HG03045 (cell line): ENCODE data around the gene FURIN.
"Not testable (repeated sequence)": the region's sequence is repeated elsewhere in the genome, so short reads cannot be mapped to it uniquely, and the experiment has no call there.

Experiments used
- ATAC-seq: cut with Tn5 transposase; IDR thresholded peaks from one replicate; pipeline ENCODE4 v1.9.1; 2021; ENCODE audit warnings: mild to moderate bottlenecking, moderate library complexity; ENCODE audit not compliant: unreplicated experiment

Gene FURIN

GRCh38 chr15:90914305-90915080 lies 46.1 kb downstream of the FURIN start:
- no peak for ATAC-seq

- no peak for ATAC-seq
These were observed 46.9 kb downstream of the FURIN start for GRCh38 chr15:90915216-90915807.

- no peak for ATAC-seq
These were observed 47.5 kb downstream of the FURIN start for GRCh38 chr15:90915808-90916440.

- ATAC-seq: no peak
These were observed 48.1 kb downstream of the FURIN start for GRCh38 chr15:90916461-90916860.

- no peak for ATAC-seq
These were observed 49.2 kb downstream of the FURIN start for GRCh38 chr15:90917569-90917968.

GRCh38 chr15:90918034-90918788 lies 49.8 kb downstream of the FURIN start:
- ATAC-seq: no peak

- ATAC-seq: no peak
These were observed 50.4 kb downstream of the FURIN start for GRCh38 chr15:90918835-90919234.

GRCh38 chr15:90921887-90922286 lies 53.5 kb downstream of the FURIN start:
- no peak for ATAC-seq

GRCh38 chr15:90922712-90923322 lies 54.4 kb downstream of the FURIN start:
- peak; percentile 78 for ATAC-seq

- ATAC-seq: peak; percentile 52
These were observed 56.0 kb downstream of the FURIN start for GRCh38 chr15:90924375-90924774.

GRCh38 chr15:90926766-90927165 lies 58.4 kb downstream of the FURIN start:
- not testable (repeated sequence) for ATAC-seq

- not testable (repeated sequence) for ATAC-seq
These were observed 59.7 kb downstream of the FURIN start for GRCh38 chr15:90928106-90928505.

- no peak for ATAC-seq
These were observed 61.0 kb downstream of the FURIN start for GRCh38 chr15:90929246-90930019.

GRCh38 chr15:90930861-90931574 lies 62.6 kb downstream of the FURIN start:
- no peak for ATAC-seq

- ATAC-seq: no peak
These were observed 63.1 kb downstream of the FURIN start for GRCh38 chr15:90931575-90931827.

- peak; percentile 49 for ATAC-seq
These were observed 63.7 kb downstream of the FURIN start, which contains the start of gene HDDC3 for GRCh38 chr15:90931828-90932659. HDDC3 (minus strand) TSS chr15:90932549; CDS start chr15:90932540, 9 bp downstream.

- ATAC-seq: no peak
These were observed 64.2 kb downstream of the FURIN start for GRCh38 chr15:90932660-90932991.
